Lower leg skin (tissue), 4 donors: ENCODE results near the gene ACACA. TPM values are rescaled to one million over a fixed set of nuclear protein-coding genes. Genes with fewer than 3 reads are reported as not detected.

Source experiments
- DNase-seq, 2 donors: peaks; one replicate each; pipeline ENCODE4 v3.0.0-alpha.2; 2019; ENCODE audit warnings: low spot score in 2 of 2
- H3K4me3 ChIP-seq: fragments of 200-600 bp; sonication (generic); 2 replicates; pipeline ENCODE4 v1.5.1; 2017; ENCODE audit warnings: mild to moderate bottlenecking, low read depth; ENCODE audit not compliant: poor library complexity, severe bottlenecking
- POLR2A ChIP-seq, 2 donors: fragments of 450-650 bp; IDR thresholded peaks; one replicate each; pipeline ENCODE4 v1.6.1; 2016 to 2017; ENCODE audit warnings: antibody characterized with exemption in 2 of 2, mild to moderate bottlenecking in 1 of 2, moderate library complexity in 1 of 2
- WGBS, 2 donors: methylation state at CpG; one replicate each; pipeline ENCODE4 v1.1.5; 2018; 5-methylcytosine and 5-hydroxymethylcytosine counted together
- intact Hi-C: fragments of 100-400 bp; cut with DNase I; formaldehyde crosslinking; loops from one replicate; pipeline ENCODE4 v1.15.0; 2023; ENCODE audit warnings: low total_unique reads
- total RNA-seq, 4 donors: library from RNA; depleted of rRNA; stranded (reverse); fragments of >200 nt; gene quantifications; one replicate each; pipeline ENCODE4 v1.1.0, GENCODE V29; 2016
- TF ChIP-seq, protein P1 (sequence below), 3 donors: fragments of 450-650 bp; IDR thresholded peaks; one replicate each; pipeline ENCODE4 v1.5.1; 2016; ENCODE audit warnings: antibody characterized with exemption in 3 of 3, mild to moderate bottlenecking in 3 of 3, moderate library complexity in 2 of 3

Gene ACACA
- total RNA-seq, 4 donors from 2014 or later = 24.2 to 35.7 (median 31.0) TPM

DNA sequence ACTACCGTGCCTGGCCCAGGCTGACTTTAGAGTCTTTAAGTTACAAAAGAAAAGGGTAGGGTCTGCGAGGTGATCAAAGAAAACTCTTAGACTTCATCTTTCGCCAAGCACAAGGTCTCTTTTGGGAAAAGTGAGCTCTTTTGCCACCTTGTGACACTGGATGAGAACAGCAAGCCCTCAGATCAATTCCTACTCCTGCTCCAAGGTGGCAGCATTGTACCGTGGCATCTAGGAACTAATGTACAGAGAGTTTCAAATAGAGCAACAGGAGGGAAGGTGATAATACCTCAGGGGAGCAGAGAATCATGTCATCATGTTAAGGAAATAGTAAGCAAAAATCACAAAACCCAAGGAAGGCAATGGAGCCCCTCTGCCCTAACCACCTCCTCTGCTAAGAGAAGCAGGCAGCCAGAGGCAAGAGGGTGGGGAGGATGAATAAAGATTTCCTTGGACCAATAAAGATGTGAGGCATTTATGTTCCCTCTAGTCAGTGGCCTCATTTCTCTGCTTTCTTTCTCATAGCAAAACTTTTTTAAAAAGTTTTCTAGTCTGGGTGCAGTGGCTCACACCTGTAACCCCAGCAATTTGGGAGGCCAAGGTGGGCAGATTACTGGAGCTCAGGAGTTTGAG lies 33.0 kb downstream of the ACACA start:
- H3K4me3 ChIP-seq = no peak overlapping the region
- WGBS, 2 donors = 11 to 12% methylated on average over 4 of the region's 4 CpGs
- intact Hi-C loops = no loop called here
- peak in 1 of 2 donors; percentile 63 for DNase-seq
- TF ChIP-seq POLR2A (IDR thresholded peaks at IDR 0.05) = no peak
- TF ChIP-seq, protein P1, sequence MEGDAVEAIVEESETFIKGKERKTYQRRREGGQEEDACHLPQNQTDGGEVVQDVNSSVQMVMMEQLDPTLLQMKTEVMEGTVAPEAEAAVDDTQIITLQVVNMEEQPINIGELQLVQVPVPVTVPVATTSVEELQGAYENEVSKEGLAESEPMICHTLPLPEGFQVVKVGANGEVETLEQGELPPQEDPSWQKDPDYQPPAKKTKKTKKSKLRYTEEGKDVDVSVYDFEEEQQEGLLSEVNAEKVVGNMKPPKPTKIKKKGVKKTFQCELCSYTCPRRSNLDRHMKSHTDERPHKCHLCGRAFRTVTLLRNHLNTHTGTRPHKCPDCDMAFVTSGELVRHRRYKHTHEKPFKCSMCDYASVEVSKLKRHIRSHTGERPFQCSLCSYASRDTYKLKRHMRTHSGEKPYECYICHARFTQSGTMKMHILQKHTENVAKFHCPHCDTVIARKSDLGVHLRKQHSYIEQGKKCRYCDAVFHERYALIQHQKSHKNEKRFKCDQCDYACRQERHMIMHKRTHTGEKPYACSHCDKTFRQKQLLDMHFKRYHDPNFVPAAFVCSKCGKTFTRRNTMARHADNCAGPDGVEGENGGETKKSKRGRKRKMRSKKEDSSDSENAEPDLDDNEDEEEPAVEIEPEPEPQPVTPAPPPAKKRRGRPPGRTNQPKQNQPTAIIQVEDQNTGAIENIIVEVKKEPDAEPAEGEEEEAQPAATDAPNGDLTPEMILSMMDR (IDR thresholded peaks at IDR 0.05) = peak in 1 of 3 donors; percentile 92

DNA sequence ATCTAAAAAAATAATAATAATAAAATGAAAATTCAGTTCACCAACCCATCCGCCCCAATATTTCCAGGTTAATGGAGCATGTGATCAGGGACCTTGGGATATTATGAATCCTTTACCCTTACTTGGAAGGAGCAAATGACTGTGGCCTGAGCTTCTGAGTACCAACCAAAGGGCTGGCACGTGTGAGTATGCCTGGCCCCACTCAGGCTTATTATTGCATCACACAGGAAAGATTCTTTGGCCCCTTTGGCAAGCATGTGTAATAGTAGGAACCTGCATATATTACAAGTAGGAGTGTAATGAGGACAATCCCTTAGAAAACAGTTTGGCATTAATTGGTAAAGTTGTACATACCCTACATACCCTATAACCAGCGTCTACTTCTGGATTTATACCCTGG lies 38.1 kb downstream of the ACACA start:
- WGBS, 2 donors = 77 to 78% methylated on average over 3 of the region's 3 CpGs
- no peak for TF ChIP-seq POLR2A (IDR thresholded peaks at IDR 0.05)
- TF ChIP-seq, protein P1 (IDR thresholded peaks at IDR 0.05) = no peak
- no peak overlapping the region for H3K4me3 ChIP-seq
- intact Hi-C loops = no loop called here
- no peak for DNase-seq

- intact Hi-C loops = no loop called here
- no peak for DNase-seq
- no peak for TF ChIP-seq POLR2A (IDR thresholded peaks at IDR 0.05)
- TF ChIP-seq, protein P1 (IDR thresholded peaks at IDR 0.05) = no peak
- H3K4me3 ChIP-seq = no peak overlapping the region
- 73 to 90% methylated on average over 1 of the region's 1 CpG for WGBS, 2 donors
Measured at GRCh38 chr17:37365589-37365988, 41.0 kb downstream of the ACACA start.

DNA sequence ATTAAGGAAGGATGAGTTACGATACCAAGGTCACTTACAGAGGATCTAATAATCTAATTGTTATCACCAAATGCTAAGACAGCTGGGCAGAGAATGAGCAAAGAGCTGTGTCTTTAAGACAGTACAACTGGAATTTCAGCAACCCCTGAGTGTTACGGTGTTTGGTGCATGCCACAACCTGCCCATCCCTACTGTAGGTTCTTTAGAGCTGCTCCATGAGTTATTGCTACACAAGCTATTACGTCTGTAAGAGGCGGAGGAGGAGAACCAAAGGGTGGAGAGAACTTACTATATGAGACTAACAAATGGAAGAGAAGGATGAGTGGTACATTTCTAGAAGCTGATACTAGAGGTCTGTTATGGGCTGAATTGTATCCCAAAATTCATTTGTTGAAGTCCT lies 45.1 kb downstream of the ACACA start:
- peak; percentile 37 to 51 for DNase-seq
- intact Hi-C loops = no loop called here
- H3K4me3 ChIP-seq = no peak overlapping the region
- TF ChIP-seq, protein P1 (IDR thresholded peaks at IDR 0.05) = no peak
- no peak for TF ChIP-seq POLR2A (IDR thresholded peaks at IDR 0.05)
- WGBS, 2 donors = 46 to 49% methylated on average over 4 of the region's 4 CpGs

DNA sequence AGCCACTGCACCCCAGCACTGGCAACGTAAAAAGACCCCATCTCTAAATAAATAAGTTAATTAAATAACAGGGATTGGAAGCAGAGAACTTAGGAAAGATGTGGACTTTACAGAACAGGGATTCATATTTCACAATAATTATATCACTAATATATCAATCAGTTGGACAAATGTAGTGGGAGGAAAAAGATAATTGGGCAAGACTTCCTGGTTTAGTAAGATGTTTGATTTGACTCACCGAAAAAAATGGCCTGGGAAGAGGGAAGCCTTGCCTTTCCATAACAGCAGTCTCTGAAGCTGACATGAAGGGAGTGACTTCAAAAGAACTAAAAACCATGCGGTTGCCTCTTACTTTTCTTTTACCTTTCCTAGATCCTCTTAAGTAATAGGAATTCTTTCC lies 46.0 kb downstream of the ACACA start:
- no peak overlapping the region for H3K4me3 ChIP-seq
- TF ChIP-seq POLR2A (IDR thresholded peaks at IDR 0.05) = no peak
- TF ChIP-seq, protein P1 (IDR thresholded peaks at IDR 0.05) = no peak
- WGBS, 2 donors = 68 to 78% methylated on average over 3 of the region's 3 CpGs
- no peak for DNase-seq
- intact Hi-C loops = no loop called here

DNA sequence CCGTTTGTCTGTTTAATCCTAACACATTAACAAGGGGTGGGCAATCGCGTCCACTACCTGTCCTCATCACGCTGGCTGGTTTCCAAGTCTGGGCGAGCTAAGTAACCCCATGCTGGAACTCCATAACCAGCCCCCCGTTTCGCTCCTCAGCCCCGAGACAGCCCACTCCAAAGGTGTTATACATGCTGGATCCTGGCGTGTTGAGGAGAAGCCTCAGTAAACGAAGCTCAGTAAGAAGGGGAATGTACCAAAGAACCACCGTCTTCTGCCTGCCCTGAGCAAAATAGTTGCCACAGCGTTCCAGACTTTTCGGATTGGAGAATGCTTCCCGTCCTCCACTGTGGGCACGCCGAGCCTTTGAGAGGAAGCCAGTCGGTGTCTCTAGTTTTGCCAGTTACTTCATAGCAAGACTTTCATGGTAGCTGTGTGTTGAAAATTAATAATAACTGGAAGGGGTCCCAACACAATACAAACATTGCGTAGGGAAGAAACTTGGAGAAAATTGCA lies 46.9 kb downstream of the ACACA start:
- H3K4me3 ChIP-seq = peak overlapping the region; percentile 52
- no peak for TF ChIP-seq POLR2A (IDR thresholded peaks at IDR 0.05)
- TF ChIP-seq, protein P1 (IDR thresholded peaks at IDR 0.05) = no peak
- intact Hi-C loops = no loop called here
- DNase-seq = peak in 1 of 2 donors; percentile 58
- WGBS, 2 donors = 8 to 14% methylated on average over 18 of the region's 18 CpGs
